HG02981 (cell line): ENCODE data around the gene INVS.

Experiments
- ATAC-seq: cut with Tn5 transposase; IDR thresholded peaks from one replicate; pipeline ENCODE4 v1.9.1; 2021; ENCODE audit warnings: mild to moderate bottlenecking, moderate library complexity; ENCODE audit not compliant: unreplicated experiment

The INVS gene

DNA sequence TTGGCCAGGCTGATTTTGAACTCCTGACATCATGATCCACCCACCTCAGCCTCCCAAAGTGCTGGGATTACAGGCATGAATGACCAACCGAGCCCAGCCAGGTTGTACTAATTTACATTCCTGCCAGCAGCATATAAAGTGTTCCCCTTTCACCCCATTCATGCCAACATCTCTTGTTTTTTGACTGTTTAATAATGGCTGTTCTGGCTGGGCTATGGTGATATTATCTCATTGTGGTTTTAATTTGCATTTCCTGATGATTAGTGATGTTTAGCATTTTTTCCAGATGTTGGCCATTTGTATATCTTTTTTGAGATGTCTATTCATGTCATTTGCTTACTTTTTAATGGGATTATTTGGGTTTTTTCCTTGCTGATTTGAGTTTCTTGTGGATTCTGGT is 87.3 kb downstream of the INVS start:
- no peak for ATAC-seq

DNA sequence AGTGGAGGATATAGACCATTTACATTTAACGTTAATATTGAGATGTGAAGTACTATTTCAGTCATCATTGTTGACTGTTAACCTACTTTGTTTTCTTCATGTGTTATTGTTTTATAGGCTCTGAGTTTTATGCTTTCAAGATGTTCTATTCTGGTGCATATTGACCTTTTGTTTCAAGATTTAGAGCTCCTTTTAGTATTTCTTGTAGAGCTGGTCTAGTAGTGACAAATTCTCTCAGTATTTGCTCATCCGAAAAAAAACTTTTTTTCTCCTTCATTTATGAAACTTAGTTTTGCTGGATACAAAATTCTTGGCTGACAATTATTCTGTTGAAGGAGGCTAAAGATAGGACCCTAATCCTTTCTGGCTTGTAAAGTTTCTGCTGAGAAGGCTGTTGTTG is 91.3 kb downstream of the INVS start:
- no peak for ATAC-seq

GRCh38 chr9:100191264-100191663 is 92.2 kb downstream of the INVS start:
- no peak for ATAC-seq

DNA sequence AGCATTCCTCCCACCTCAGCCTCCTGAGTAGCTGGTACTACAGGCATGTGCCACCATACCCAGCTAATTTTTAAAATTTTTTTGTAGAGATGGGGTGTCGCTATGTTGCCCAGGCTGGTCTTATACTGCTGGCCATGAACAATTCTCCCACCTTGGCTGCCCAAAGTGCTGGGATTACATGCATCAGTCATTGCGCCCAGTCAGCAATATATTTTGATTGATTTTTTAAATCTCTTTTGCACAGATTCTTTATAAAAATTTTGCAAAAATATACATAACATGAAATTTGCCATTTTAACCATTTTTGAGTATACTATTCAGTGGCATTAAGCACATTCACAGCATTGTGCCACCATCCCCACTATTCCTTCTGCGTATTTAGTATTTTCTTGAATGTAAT is 94.0 kb downstream of the INVS start:
- ATAC-seq = no peak

GRCh38 chr9:100196215-100196614 is 97.2 kb downstream of the INVS start:
- ATAC-seq = no peak

- no peak for ATAC-seq
Observed at GRCh38 chr9:100196828-100197227, 97.8 kb downstream of the INVS start.

DNA sequence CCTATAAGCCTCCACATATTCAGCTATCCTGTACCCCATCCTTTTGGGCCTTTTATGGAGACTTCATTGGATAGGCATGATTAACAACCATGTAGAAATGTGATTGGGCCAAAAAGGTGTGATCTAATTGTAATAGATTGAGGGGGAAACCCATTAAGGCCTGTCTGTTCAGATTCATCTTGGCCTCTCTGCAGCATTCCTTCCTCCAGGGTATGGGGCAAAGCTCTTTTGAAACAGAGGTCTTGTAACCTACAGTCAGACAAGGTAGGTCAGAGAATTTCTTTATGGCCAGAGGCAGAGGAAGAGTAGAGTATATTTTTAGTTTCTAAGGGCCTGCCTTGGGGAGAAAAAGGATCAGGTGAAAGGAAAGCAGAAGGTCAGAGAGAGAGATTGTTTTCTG is 98.5 kb downstream of the INVS start:
- no peak for ATAC-seq

- ATAC-seq = no peak
Observed at GRCh38 chr9:100202806-100203205, 103.8 kb downstream of the INVS start.

GRCh38 chr9:100204796-100205195 is 105.8 kb downstream of the INVS start:
- no peak for ATAC-seq

GRCh38 chr9:100206899-100207298 is 107.9 kb downstream of the INVS start:
- ATAC-seq = no peak

- no peak for ATAC-seq
Observed at GRCh38 chr9:100208673-100209072, 109.6 kb downstream of the INVS start.

DNA sequence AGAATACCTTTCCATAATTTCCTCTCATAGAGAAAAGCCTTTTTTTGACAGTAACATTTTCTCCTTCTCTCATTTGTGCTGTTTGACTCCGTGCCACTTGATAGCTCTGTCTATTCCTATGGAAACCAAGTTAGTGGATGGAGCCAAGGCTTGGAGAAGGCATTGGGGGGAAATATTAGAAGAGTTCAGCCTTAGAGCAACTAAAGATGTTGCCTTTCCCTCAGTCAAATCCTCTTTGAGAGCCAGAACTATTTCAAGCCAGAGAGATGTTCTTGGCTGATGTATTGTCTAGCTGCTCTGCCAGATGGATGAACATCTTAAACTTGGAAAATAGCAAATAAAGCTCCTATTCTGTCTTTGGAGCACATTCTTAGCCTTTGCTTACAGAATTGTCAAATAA is 112.4 kb downstream of the INVS start:
- ATAC-seq = no peak

DNA sequence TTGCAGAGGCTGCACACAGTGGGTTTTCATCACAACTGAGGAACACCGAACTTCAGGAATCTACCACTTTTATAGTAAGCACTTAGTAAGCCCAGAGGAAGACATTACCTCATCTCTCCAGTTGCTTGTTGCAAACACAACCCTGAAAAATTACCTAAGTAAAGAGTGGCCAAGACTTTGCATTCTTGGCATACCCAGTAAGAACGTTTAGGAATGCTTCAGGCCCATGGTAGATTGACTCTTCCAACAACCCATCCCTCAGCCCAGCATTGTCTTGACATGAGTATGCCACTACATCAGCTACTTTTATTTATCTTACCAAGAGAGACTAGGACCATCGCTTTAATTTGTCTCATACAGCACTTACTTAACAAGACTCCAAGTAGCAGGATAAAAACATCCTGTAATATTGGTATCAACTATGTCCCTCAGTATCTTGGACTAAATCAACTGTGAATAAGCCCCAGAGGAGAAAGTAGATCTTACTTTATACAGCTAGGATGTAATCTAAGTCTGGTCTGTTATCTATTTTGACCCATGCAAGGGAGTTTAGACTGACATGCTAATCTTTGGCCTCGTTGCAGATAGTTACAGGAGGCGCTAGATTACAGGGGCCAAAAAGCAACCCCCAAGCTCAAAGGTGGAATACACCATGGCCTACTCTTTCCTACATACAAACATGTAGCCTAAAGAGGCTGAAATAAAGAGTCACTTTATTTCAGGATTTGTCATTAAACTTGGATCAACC is 114.9 kb downstream of the INVS start:
- ATAC-seq = no peak

DNA sequence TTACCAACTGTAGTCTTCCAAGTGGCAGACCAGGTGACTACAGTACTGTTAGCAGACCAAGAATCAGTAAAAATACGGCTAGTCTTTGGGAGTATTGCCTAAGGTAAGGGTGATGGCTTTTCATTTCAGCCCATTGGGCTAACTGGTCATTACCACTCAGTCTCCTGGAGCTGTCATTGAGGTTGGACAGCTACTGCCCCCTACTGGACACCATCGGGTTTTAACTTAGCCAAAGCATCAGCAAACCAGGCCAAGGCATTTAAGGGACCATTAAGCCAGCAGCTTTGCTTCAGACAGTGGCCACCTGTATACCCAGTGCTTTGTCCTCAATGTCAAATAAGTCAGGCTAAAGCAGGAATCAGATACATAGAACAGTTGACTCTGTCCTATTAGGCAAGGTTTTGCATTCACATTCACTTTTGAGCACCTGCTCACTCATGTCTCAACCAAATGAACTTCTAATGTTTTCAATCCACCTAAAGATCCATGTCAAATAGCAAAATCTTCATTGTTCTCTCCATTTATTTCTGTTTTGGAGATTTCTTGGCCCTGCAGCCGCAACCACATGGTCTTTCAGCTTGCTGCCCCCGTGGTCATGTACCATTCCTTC is 117.2 kb downstream of the INVS start:
- peak; percentile 70 for ATAC-seq

GRCh38 chr9:100217536-100217935 is 118.5 kb downstream of the INVS start:
- ATAC-seq = no peak

DNA sequence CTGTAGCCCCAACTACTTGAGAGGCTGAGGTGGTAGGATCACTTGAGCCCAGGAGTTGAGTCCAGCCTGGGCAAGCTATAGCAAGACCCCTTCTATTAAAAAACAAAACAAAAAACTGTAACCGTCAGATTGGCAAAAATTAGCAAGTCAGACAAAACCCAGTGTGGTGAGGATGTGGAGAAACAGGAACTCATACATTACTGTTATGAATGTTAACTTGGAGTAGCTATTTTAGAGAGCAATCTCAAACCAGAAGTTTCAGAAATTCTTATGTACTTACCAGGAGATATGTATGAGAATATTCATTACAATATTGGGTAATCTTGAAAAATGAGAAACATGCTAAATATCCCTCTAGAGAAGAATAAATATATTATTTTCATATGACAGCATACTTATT is 120.3 kb downstream of the INVS start:
- ATAC-seq = peak; percentile 76

DNA sequence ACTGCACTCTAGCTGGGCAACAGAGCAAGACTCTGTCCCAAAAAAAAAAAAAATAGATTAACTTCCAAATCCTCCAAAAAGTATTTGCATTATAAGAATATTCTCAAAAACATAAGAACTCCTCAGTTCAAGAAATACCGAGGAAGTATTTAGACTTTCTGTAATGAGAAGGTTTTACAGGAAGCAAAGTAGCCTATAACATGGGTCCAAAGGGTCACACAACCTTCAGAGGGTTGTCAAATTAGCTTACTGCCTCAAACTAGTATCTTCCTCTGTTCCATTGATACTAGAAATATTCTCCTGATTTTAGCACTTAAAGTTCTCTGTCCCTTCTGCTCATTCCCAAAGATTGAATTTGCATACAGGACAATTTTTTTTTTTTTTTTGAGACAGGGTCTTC is 121.9 kb downstream of the INVS start:
- no peak for ATAC-seq

DNA sequence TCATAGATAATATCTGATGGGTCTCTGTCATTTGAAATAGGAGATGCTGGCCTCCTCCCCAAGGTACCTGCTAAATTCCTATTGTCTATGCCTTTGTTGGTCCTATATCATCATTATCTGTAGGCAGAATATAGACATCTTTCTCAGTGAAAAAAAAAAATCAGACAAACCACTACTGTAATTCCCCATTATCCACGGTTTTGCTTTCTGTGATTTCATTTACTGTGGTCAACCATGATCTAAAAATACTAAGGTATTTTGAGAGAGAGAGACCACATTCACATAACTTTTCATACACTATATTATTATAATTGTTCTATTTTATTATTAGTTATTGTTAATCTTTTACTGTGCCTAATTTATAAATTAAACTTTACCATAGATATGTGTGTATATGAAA is 122.5 kb downstream of the INVS start:
- ATAC-seq = no peak

- ATAC-seq = no peak
Observed at GRCh38 chr9:100222674-100223073, 123.6 kb downstream of the INVS start.

DNA sequence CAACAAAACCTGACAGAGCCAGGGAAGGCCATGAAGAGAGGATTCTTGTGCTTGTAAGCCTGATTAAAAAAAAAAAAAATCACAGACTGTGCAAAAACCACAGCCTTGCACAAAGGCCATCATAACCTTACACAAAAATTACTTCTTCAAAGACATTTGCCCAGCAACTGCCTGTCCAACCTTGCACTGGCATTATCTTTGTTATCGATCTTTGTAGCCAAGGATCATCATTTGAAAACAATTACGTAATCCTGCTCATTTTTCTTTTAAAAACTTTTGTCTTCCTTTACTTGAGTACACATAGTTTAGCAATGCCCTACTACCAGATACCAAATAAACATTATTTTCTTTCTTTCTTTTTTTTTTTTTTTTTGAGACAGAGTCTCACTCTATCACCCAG is 128.6 kb downstream of the INVS start:
- no peak for ATAC-seq

DNA sequence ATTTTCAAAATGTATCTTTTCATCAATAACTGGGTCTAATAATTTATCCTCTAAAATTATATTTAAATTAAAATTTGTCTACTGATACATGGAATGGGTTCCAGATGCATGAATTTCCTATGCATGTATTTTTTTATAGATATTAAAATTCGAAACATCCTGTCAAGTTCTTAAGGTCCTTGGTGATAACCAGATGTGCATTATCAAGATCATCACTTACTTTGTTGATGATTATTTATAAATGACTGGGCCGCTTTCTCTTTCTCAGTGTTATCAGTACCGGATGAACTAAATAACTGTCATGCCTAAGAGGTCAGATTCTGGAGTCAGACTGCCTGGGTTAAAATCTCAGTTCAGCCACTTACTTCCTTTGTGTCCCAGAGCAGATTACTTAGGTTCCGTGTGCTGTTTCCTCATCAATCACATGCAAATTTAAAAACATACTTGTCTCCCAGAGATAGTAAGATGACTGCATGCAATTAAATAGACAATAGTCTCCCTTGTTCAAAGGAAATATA is 129.4 kb downstream of the INVS start:
- no peak for ATAC-seq

GRCh38 chr9:100229136-100229535 is 130.1 kb downstream of the INVS start:
- no peak for ATAC-seq

DNA sequence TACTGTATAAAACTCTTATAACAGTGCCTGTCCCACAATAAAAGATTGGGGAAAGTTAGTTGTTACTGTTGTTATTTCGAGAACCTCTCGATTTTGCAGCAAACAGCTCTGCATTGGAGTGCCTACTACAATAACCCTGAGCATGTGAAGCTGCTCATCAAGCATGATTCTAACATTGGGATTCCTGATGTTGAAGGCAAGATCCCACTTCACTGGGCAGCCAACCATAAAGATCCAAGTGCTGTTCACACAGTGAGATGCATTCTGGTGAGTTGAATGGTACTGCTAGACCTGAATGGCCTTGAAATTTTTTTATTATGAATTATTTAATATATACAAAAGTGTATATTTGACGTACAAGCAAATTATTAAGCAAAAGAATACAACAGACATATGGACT is 130.5 kb downstream of the INVS start:
- no peak for ATAC-seq
